Testis (tissue), 2 donors: ENCODE data around the gene AGBL1.

Experiments used
- POLR2A ChIP-seq: fragments of 450-650 bp; IDR thresholded peaks from one replicate; pipeline ENCODE4 v1.6.1; 2017; ENCODE audit warnings: antibody characterized with exemption, mild to moderate bottlenecking, moderate library complexity
- TF ChIP-seq, protein P1 (sequence below), 3 experiments: fragments of 450-650 bp in 2 of 3; fragments of 200-600 bp in 1 of 3; sonication (generic) in 1 of 3; IDR thresholded peaks; one replicate each; pipeline ENCODE4 v1.5.1; 2016 to 2019; ENCODE audit warnings: antibody characterized with exemption in 3 of 3, mild to moderate bottlenecking in 2 of 3, moderate library complexity in 1 of 3

- TF ChIP-seq, protein P1, sequence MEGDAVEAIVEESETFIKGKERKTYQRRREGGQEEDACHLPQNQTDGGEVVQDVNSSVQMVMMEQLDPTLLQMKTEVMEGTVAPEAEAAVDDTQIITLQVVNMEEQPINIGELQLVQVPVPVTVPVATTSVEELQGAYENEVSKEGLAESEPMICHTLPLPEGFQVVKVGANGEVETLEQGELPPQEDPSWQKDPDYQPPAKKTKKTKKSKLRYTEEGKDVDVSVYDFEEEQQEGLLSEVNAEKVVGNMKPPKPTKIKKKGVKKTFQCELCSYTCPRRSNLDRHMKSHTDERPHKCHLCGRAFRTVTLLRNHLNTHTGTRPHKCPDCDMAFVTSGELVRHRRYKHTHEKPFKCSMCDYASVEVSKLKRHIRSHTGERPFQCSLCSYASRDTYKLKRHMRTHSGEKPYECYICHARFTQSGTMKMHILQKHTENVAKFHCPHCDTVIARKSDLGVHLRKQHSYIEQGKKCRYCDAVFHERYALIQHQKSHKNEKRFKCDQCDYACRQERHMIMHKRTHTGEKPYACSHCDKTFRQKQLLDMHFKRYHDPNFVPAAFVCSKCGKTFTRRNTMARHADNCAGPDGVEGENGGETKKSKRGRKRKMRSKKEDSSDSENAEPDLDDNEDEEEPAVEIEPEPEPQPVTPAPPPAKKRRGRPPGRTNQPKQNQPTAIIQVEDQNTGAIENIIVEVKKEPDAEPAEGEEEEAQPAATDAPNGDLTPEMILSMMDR (IDR thresholded peaks at IDR 0.05) = no peak
- TF ChIP-seq POLR2A = no peak
Observed at GRCh38 chr15:86333819-86334218, 254.1 kb downstream of the AGBL1 start.
